Activated T-cell treated with anti-CD3 and anti-CD28 coated beads for 48 hours (primary cell): ENCODE measurements around the gene LHX5.

Experiments used
- DNase-seq: peaks from one replicate; pipeline ENCODE4 v3.0.0-alpha.2; 2020; ENCODE audit warnings: low read depth

The LHX5 gene

GRCh38 chr12:113477842-113478215 is 6.2 kb upstream of the LHX5 start:
- DNase-seq = no peak

GRCh38 chr12:113477171-113477841 is 5.6 kb upstream of the LHX5 start:
- DNase-seq = no peak

GRCh38 chr12:113476176-113476986 is 4.7 kb upstream of the LHX5 start:
- DNase-seq = no peak

- no peak for DNase-seq
These were observed 3.9 kb upstream of the LHX5 start for GRCh38 chr12:113475451-113476175.

GRCh38 chr12:113474635-113475436 is 3.2 kb upstream of the LHX5 start:
- DNase-seq = no peak

GRCh38 chr12:113473942-113474341 is 2.3 kb upstream of the LHX5 start:
- no peak for DNase-seq

GRCh38 chr12:113473400-113473799 is 1.7 kb upstream of the LHX5 start:
- DNase-seq = no peak

- no peak for DNase-seq
These were observed 785 bp upstream of the LHX5 start for GRCh38 chr12:113472191-113473121.

- DNase-seq = no peak
These were observed 626 bp downstream of the LHX5 start for GRCh38 chr12:113470871-113471618.

- DNase-seq = no peak
These were observed 1.5 kb downstream of the LHX5 start for GRCh38 chr12:113469949-113470743.

- DNase-seq = no peak
These were observed 2.3 kb downstream of the LHX5 start for GRCh38 chr12:113469224-113469948.

- no peak for DNase-seq
These were observed 3.1 kb downstream of the LHX5 start for GRCh38 chr12:113468365-113469223.

GRCh38 chr12:113467502-113468364 is 3.9 kb downstream of the LHX5 start:
- DNase-seq = no peak

- no peak for DNase-seq
These were observed 4.5 kb downstream of the LHX5 start for GRCh38 chr12:113467142-113467501.

GRCh38 chr12:113466454-113467141 is 5.1 kb downstream of the LHX5 start:
- DNase-seq = no peak

- DNase-seq = no peak
These were observed 5.7 kb downstream of the LHX5 start for GRCh38 chr12:113465808-113466453.
